Stimulated activated naive CD4-positive, alpha-beta T cell treated with Interleukin-2 at 50 U/mL for 16 hours (primary cell): Measurements from ENCODE around the gene EPM2A.
"Not testable (repeated sequence)": the region's sequence is repeated elsewhere in the genome, so short reads cannot be mapped to it uniquely, and the experiment has no call there.

Experiments used
- DNase-seq: peaks from one replicate; lab custom pipeline; 2025; lab: John Stamatoyannopoulos, UW

Gene EPM2A

GRCh38 chr6:145735356-145736165 is at the start of gene EPM2A:
TSS of gene EPM2A (minus strand) at chr6:145735520. CDS start at chr6:145735498, 22 bp downstream.
- peak; percentile 55 for DNase-seq

DNA sequence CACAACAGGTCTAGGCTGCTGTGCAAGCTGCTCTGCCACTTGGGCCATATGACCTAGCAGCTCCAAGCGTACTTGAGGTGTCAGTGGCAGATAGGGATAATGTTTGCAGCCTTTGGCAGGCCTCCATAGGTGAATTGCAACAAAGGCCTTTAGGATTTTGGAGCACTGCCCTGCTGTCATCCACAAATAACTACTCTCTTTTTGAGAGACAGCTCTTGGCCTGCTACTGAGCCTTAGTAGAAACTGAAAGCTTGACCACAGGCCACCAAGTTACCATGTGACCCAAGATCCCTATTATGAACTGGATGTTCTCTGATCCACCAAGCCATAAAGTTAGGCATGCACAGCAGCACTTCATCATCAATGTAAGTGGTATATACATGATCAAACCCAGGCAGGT is 49.4 kb upstream of the EPM2A start:
- no peak for DNase-seq

GRCh38 chr6:145783796-145784195 is 48.5 kb upstream of the EPM2A start:
- no peak for DNase-seq

DNA sequence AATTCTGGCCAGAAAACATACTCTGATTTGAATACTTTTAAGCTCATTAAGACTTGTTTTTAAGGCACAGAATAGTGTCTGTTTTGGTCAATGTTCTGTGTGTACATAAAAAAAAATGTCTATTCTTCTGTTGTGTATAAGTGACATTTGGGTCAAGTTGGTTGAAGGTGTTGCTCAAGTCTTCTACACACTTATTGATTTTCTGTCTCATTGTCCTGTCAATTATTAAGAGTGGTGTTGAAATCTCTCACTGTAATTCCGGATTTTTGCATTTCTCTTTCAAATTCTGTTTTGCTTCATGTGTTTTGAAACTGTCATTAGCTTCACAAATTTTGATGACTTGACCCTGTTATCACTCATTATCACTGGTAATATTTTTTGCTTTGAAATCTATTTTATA is 37.5 kb upstream of the EPM2A start:
- DNase-seq: no peak

- no peak for DNase-seq
Observed at GRCh38 chr6:145765449-145765848, 30.1 kb upstream of the EPM2A start.

DNA sequence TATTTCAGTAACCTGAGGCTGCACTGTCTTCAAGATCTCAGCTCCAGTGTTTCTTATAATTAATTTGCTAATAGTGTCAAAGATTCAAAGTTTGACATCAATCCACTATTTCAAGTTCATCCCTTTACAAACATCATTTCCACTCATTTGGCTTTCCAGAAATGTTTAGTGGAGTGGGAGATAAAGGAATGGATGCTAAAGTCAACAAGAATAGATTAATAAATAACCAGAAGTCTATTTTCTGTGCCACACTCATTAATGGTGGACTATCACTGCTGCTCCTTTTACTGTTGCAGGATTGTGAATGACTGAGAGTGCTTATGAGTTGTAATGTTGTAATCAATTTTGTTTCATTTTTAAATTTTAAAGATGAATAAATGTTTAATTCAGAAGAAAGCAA is 28.4 kb upstream of the EPM2A start:
- no peak for DNase-seq

- DNase-seq: no peak
Observed at GRCh38 chr6:145761584-145761983, 26.3 kb upstream of the EPM2A start.

DNA sequence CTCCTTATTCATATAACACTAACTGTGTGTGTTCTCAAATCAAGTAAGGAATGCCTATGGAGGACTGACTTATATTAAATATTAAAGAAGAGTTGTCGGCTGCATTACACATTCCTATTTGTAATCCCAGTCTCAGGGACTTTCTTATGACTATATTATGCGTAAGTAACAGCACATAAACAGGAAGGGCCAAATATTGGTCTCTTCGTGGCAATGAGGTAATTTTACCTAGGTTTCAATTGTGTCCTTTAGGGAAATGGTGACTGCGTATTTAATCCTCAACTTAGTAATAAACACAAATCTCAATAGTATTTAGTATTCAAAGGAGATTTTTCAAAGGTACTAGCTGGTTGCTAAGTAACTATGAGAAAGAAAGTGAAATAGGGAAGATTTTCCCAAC is 22.8 kb upstream of the EPM2A start:
- no peak for DNase-seq

GRCh38 chr6:145756170-145756662 is 20.9 kb upstream of the EPM2A start:
- DNase-seq: no peak

- no peak for DNase-seq
Observed at GRCh38 chr6:145755682-145756081, 20.4 kb upstream of the EPM2A start.

DNA sequence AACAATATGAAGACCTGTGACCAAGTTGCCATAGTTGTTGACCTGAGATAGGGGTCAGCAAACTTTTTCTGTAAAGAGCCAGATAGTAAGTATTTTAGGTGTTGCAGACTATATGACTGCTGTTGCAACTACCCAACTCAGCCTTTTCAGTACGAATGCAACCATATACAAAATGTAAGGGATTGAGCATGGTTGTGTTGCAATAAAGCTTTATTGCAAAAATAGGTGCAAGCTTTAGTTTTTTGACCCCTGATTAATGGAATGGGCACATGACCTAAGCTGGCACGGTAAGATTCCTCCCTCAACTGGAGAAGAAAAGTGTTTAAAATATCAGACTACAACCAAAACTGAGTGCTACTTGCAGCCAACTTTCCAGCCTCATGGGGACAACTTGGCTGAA is 17.3 kb upstream of the EPM2A start:
- DNase-seq: no peak

- DNase-seq: no peak
Observed at GRCh38 chr6:145749632-145750031, 14.3 kb upstream of the EPM2A start.

GRCh38 chr6:145745861-145746260 is 10.5 kb upstream of the EPM2A start:
- DNase-seq: no peak

DNA sequence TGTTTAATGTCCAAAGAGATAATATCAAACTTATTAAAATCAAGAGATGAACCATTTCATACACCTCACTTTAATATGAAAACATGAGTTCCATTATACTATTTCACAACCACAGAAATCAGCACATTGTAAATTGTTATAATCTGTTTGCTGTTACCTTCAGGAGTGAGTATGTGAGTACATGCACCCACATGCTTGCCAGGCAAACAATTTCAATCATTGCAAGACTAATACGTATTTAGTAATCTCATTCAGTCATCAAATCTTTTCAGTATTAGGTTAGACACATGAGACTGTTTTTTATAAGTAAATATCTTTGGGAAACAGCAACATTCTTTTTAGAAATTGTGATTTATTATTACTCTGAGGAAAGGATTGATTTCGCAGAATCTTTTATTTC is 9.3 kb upstream of the EPM2A start:
- no peak for DNase-seq

GRCh38 chr6:145743332-145743731 is 8.0 kb upstream of the EPM2A start:
- DNase-seq: no peak

GRCh38 chr6:145742472-145742871 is 7.2 kb upstream of the EPM2A start:
- not testable (repeated sequence) for DNase-seq

GRCh38 chr6:145739685-145740084 is 4.4 kb upstream of the EPM2A start:
- not testable (repeated sequence) for DNase-seq

GRCh38 chr6:145738265-145738664 is 2.9 kb upstream of the EPM2A start:
- DNase-seq: no peak

DNA sequence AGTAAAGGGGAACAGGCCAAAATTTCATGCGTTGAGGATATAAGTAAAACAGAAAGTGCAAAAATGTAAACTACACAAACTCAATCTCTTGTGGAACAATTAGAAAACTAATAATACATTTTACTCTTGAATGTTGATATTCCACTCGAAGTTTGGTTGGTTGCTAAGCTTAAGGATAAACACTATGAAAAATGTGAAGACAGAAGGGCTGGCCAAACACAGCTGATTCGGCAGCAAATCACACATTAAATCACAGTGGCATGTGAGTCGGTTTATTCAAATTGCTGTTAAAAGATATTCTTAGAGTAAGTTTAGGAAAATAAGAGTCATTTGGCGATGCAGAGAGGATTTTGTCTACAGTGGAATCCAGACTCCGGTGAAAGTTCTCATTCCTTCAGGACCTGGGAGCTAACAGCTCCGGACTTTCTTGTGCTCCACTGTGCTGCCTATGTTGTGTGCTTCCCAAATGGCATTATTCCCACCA is 1.4 kb upstream of the EPM2A start:
- no peak for DNase-seq

- peak; percentile 64 for DNase-seq
Observed at GRCh38 chr6:145734486-145735355, 599 bp downstream of the EPM2A start.

DNA sequence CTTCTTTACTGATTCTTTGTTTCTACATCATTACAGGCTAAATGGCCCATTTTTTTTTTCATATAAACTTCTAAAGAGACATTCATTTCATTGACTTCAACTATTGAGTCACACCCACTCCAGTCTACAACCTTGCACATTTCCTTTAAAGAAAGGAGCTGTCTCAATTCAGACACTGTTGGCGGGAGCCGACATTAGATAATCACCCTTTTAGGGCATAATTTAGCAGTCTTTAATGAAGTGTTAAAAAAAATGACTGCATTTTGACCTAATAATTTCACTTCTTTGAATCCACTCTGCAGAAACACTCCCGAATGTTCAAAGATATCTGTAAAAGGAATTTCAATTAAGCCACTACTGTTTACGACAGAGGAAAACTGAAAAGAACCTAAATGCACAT is 1.5 kb downstream of the EPM2A start:
- DNase-seq: no peak

DNA sequence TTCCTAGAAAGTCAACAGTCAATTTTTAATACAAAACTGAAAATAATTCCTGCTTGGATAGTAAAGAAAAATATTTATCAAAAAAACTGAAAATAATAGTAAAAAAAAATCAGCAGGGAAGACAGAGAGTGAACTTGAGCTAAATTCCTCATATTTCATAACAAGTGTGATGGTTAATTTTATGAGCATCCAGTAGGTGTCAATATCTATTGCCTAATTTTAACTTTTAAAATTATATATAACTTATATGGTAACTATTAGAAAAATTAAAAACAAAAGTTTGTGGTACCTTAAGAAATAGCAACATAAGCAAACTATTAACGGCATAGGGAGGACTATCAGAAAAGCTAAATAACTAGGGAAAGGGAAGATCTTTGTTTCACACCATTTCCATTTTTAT is 2.1 kb downstream of the EPM2A start:
- DNase-seq: no peak

- peak; percentile 8 for DNase-seq
Observed at GRCh38 chr6:145731447-145731846, 3.9 kb downstream of the EPM2A start.
